ENCODE data around the gene FLT3.
"Not testable (repeated sequence)": the region's sequence is repeated elsewhere in the genome, so short reads cannot be mapped to it uniquely, and the experiment has no call there.

FLT3 gene

GRCh38 chr13:27971776-27972477, 128.4 kb downstream of the FLT3 start:
- DNase-seq (ENCODE audit: low read depth) = no peak

GRCh38 chr13:27971236-27971645, 129.1 kb downstream of the FLT3 start:
- no peak for DNase-seq (ENCODE audit: low read depth)

- no peak for DNase-seq (ENCODE audit: low read depth)
Observed at GRCh38 chr13:27970382-27971235, 129.8 kb downstream of the FLT3 start.

- no peak for DNase-seq (ENCODE audit: low read depth)
Observed at GRCh38 chr13:27969866-27970229, 130.5 kb downstream of the FLT3 start.

GRCh38 chr13:27969082-27969865, 131.1 kb downstream of the FLT3 start, which contains the start of gene CDX2:
TSS of gene CDX2 (minus strand) at chr13:27969315. CDS start at chr13:27969006, 309 bp downstream.
- DNase-seq (ENCODE audit: low read depth) = no peak

GRCh38 chr13:27968316-27969081, 131.9 kb downstream of the FLT3 start:
- DNase-seq (ENCODE audit: low read depth) = no peak

GRCh38 chr13:27967736-27968315, 132.6 kb downstream of the FLT3 start:
- no peak for DNase-seq (ENCODE audit: low read depth)

- no peak for DNase-seq (ENCODE audit: low read depth)
Observed at GRCh38 chr13:27967203-27967735, 133.1 kb downstream of the FLT3 start.

- no peak for DNase-seq (ENCODE audit: low read depth)
Observed at GRCh38 chr13:27966641-27967202, 133.7 kb downstream of the FLT3 start.

- DNase-seq (ENCODE audit: low read depth) = no peak
Observed at GRCh38 chr13:27965740-27966640, 134.4 kb downstream of the FLT3 start.

GRCh38 chr13:27965343-27965739, 135.0 kb downstream of the FLT3 start:
- no peak for DNase-seq (ENCODE audit: low read depth)

- no peak for DNase-seq (ENCODE audit: low read depth)
Observed at GRCh38 chr13:27964741-27965323, 135.5 kb downstream of the FLT3 start.

- DNase-seq (ENCODE audit: low read depth) = not testable (repeated sequence)
Observed at GRCh38 chr13:27964206-27964605, 136.2 kb downstream of the FLT3 start.

- no peak for DNase-seq (ENCODE audit: low read depth)
Observed at GRCh38 chr13:27963491-27963890, 136.9 kb downstream of the FLT3 start.

GRCh38 chr13:27962982-27963381, 137.4 kb downstream of the FLT3 start:
- no peak for DNase-seq (ENCODE audit: low read depth)

GRCh38 chr13:27962128-27962841, 138.1 kb downstream of the FLT3 start:
- no peak for DNase-seq (ENCODE audit: low read depth)

- no peak for DNase-seq (ENCODE audit: low read depth)
Observed at GRCh38 chr13:27961227-27962085, 138.9 kb downstream of the FLT3 start.

All from CMK (cell line).